HG03097 (cell line): ENCODE data around the gene CIB2.
"Not testable (repeated sequence)": the region's sequence is repeated elsewhere in the genome, so short reads cannot be mapped to it uniquely, and the experiment has no call there.

ENCODE experiments used
- ATAC-seq: cut with Tn5 transposase; IDR thresholded peaks from one replicate; pipeline ENCODE4 v1.9.1; 2021; ENCODE audit not compliant: unreplicated experiment, low FRiP score

The CIB2 gene

DNA sequence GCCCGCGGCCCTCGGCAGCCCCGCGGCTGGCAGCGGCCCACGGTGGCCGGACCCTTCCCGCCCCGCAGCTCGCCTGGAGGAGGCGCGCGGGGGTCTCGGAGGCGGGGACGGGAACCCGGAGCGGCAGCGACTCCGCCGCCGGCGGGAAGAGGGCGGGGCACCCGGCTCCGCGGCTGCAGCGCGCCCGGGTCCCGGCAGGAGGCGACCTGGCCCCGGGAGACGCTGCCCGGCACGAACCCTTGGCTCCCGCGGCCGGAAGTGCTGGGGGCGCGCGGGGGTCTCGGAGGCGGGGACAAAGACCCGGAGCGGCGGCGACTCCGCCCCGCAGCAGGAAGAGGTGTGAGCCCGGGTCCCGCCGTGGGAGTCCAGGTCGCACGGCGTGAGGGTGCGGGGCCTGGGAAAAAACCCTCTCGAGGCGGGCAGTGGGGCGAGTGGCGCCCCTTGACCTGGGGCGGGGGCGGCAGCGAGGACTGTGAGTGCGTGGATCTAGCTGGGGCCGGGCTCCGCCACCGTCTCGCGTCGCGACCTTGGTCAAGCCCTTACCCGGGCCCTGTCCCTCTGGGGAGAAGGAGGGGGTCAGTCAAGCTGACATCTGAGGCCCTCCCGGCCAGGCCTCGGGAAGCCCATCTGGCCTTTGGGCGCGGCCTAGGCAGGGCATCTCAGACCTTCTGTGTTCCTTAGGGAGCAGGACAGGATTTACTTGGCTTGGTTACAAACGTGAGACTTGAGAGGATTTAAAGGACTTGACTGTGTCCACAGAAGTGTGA is at the start of gene CIB2:
Gene CIB2 (minus strand): TSS at position 151 of the 767 bp plus-strand sequence. CDS start 230 bp downstream, outside the sequence.
- peak; percentile 78 for ATAC-seq

DNA sequence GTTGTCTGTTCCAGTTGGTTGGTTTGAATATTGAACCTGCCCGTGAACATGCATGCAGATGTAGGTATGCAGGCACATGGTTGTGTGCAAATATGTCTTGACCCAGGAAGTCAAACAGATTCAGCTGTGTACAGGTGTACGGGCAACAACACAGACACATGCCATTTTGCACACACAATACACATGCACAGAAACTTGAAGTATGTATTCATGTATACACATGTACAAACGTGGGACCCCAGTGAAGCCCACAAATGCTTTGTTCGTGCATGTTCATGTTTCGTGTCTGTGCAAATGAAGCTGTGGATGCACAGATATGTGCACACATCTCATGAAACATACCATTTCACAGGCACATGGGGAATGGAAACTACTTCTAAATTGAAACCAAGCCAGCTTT is 48.7 kb upstream of the CIB2 start:
- ATAC-seq = no peak

DNA sequence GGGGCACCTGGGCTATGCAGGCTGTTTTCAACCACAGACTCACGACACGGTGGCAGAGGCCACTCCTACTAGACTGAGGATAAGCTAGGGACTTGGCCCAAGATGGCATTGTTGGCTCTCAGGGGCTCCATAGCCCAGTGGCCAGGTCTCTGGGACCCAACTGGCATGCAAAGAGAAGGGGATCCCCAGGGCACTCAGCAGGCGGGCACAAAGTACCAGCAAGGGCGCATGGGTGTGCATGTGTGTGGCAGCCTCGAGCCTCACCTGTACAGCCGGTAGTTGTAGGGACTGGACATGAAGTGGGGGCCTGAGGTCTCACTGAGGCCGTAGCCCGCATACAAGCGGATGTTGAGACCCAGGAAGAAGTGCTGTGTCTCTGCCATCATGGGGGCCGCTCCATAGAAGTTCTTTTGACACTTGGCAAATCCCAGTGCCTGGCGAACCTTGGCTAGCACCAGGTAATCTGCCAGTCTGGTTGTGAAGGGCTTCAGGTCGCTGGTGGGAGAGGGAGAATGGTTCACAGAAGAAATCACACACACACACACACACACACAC is 48.1 kb upstream of the CIB2 start:
- no peak for ATAC-seq

DNA sequence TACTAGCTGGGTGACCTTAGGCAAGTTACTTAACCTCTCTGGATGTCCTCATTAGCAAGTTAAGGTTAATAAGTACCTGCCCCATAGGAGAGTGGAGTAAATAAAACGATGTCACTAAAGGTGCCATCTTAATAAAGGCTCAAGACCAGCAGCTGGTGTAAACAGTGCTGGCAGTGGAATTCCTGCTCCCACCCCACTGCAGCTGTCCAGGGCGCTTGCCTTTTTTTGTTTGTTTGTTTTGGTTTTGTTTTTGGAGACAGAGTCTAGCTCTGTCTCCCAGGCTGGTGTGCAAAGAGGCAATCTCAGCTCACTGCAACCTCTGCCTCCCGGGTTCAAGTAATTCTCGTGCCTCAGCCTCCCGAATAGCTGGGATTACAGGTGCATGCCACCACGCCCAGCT is 46.8 kb upstream of the CIB2 start:
- no peak for ATAC-seq

DNA sequence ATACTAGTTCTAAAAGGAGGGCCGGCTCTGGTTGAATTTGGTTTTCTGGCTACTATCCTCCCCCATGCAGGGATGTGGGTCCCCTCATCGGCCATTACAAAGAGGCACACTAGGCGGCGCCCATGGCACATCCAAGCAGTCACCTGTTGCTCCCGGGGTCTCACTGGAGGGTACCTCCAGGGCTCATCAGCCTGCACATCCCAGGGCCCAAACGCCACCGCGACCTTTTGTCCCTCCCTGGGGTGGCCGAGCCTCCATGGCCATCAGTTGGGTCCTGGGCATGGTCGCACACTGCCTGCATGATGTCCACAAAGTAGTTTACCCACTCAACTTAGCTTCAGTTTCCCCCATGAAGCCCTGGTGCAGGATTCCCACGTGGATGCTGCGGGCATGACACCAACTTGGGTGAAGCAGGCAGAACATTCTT is 46.2 kb upstream of the CIB2 start:
- no peak for ATAC-seq

DNA sequence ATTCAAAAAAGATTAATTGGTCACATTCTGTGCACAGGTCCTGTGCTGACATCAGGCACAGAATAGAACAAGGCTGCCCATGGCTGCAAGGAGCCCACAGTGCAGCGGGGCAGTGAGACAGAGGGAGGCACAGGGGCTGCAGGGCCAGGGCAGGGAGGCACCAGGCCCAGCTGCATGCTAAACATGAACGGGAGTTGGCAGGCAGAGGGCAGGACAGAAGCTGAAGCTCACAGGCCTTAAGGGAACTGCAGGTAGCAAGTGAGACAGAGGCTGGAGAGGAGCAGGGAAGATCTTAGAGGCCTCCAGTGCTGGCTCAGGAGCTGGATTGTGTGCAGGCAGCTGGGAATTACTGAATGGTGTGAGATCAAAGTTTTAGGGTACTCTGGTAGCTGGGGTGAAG is 44.1 kb upstream of the CIB2 start:
- ATAC-seq = no peak

DNA sequence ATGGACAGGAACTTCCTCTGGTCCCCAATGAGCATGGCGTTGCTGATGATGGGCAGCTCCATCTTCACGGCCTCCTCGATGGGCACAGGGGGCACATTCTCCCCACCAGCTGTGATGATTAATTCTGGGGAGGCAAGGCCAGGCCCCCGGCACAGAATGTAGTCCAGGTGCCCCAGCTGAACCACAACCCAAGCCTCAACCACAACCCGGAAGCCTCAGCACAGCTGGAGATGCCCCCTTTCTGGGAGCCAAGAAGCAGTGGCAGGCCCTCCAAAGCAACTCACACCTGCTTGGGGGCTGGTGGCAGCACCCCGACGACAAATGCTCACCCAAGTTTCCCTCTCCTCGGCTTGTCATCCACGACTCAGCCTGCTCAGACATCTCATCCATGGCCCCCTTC is 43.2 kb upstream of the CIB2 start:
- ATAC-seq = no peak

DNA sequence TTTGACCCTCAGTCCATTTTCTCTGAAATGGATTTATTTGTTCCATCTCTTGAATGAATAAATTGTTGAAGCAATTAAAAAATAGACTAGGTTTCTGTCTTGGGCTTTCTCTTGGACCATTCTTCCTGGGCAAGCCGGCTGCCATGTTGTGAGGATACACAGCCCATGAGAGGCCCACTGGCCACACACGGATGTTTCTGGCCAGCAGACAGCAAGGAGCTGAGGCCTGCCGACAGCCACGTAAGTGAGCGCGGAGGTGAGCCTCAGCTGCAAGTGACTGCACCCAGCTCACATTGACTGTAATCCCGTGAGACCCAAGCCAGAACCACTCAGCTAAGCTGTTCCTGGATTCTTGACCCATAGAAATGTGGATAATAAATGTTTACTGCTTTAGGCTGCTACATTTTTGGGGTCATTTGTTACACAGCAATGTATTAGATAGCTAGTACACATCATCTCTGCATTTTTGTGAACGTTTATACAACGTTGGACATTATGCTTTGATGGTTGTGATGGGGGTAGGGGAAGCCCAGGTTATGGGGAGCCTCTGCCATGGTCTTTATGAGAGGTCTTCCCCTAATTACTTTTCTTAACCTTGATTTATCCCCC is 40.7 kb upstream of the CIB2 start:
- no peak for ATAC-seq

DNA sequence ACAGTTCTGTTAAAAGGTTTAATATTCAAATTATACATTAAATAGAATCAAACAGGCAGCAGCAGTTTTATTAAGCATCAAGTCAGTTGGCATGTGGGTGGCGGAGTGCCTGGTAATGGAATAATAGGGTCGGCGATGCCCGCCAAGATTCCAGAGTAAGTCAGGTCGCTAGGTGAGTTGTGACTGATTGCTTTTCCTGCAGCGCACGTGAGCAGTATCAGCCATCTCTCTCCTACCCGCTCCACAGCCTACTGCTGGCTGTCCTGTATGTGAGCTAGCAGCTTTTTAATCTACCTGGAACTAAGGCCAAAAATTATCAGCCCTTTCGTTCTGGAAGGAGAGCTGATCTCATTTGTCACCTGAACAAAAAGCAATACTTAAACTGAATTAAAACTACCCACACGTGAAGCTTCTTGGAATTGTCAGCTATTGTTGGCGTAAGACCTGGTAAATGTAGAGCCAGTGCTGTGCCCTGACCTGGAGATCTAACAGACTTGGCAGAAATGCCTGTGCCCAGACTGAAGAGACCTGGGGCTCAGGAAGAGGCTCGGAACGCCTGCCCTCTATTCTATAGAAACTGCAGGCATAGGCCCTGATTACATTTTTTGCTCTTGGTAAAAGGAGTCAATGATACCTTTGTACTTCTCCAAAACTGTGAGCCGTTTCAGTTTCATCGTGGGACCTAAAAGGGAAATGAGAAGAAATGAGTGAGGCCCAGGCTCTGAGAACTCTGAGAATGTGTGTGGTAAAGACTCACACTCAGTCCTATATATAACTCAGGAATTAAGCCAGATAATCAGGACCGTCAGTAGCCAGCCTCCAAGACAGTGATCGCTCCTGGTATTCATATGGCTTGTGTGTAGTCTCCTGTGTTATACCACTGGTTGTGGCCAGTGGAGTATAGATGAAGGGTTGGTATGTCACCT is 39.9 kb upstream of the CIB2 start:
- peak; percentile 48 for ATAC-seq

DNA sequence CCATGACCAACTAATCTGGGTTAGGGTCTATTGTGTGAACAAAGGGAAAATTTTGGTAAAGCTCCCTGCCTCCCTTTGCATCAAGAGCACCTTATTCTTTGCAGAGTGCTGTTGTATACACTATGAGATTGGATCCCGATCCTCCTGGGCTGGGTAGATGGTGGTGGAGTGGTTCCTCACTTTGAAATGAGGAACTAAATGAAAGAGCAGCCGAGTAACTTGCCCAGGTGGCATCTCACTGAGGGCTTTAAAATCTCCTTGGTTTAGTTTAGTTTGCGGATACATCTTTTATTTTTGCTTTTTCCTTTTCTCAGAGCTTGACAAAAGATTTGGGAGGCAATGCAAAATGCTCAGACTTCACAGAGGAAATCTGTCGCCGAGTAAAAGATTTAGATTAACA is 37.4 kb upstream of the CIB2 start:
- ATAC-seq = no peak

DNA sequence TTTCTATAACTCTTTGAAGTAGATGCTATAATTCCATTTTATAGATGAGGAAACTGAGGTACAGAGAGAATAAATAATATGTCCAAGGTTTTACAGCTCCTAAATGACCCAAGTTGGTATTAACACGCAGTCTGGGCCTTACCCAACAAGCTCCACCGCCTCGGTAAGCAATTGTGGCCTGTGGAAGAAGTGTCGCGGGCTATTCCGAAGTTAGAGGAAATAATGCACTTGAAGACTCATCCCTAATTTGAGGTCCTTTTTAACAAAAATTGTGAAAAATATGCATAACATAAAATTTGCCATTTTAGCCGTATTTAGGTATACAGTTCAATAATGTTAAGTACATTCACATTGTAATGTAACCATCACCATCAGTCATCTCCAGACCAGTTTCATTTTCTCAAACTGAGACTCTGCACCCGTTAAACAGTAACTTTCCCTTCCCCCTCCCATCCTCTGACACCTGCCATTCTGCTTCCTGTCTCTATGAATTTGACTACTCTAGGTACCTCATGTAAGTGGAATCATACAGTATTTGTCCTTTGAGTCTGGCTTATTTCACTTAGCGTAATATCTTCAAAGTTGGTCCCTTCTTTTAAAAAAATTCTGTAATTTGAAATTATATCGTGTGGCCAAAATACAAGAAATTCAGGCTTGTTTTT is 36.1 kb upstream of the CIB2 start:
- no peak for ATAC-seq

DNA sequence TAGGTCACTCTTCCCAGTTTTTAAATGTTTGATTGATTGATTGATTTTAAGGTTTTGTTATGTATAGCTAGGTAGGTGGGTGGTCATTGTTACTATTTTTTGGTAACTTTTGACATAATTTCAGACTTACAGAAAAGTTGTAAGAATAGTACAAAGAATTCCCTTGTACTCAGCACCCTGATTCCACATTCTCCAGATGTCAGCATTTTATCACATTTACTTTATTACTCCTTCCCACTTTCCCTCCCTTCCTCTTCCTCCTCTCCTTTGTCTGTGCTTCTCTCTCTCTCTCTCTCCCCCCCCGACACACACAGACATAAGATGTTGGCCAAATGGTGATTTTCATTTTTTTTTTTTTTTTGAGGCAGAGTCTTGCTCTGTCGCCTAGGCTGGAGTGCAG is 32.8 kb upstream of the CIB2 start:
- no peak for ATAC-seq

DNA sequence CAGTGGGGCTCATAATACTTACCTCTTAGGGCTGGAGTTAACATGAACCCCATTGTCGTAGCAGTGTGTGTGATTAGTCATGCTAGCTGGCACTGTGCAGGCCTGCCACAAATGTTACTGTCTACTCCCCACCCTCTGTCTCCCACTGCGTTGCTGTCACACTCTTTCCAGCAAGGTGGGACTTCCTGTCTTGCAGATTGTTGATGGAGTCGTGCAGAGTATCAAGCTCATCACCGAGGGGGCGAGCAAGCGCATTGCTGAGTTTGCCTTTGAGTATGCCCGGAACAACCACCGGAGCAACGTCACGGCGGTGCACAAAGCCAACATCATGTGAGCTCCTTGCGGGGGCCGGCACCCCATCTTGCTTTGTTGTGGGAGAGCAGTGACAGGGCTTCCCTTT is 30.8 kb upstream of the CIB2 start:
- no peak for ATAC-seq

DNA sequence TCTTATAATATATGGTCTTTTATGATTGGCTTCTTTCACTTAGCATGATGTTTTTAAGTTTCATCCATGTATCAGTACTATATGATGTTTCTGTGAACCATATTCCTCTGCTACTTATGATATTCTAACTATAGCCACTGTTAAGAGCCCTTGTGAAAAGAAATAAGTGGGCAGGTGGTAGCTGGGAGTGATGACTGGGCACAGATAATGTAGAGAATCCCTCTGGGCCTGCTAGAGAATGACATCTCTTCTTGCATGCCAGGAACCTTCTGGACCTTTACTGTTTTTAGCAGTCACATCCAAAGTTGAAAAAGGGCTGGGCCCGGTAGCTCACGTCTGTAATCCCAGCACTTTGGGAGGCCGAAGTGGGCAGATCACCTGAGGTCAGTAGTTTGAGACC is 28.1 kb upstream of the CIB2 start:
- no peak for ATAC-seq

DNA sequence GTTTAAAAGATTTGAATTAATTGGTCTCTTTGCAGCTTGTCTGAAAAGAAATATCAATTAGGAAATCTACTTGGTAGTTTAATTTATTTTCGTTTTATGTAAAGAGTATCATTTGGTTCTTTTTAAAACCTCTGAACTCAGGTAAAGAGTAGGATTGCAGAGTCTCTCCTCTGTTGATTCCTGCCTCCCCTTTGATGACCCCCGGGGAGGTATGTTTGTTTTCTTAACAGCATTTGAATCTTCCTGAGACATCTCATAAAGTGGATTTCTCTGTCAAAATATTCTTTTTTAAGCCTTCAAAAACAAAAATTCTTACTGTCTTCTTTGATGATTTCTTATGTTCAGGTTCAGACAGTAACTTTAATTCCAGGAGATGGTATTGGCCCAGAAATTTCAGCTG is 26.0 kb upstream of the CIB2 start:
- ATAC-seq = no peak

DNA sequence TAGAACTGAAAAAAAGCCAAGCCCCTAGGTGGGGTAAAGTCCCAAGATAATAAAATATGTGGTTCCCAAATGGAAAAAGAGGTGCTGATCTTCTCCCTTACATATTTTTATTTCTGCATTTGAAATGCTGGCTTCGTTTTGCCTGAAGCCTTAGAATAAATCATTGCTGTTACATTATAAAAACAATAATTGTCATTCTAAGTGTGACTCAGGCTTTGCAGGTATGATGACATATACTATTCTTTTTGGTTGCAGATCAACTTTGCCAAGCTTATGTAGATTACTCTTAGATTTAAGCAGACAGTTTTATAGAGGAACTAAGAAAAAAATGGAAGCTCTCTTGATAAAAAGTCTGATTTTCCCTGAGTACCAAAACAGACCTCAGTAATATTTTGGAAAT is 25.4 kb upstream of the CIB2 start:
- no peak for ATAC-seq

DNA sequence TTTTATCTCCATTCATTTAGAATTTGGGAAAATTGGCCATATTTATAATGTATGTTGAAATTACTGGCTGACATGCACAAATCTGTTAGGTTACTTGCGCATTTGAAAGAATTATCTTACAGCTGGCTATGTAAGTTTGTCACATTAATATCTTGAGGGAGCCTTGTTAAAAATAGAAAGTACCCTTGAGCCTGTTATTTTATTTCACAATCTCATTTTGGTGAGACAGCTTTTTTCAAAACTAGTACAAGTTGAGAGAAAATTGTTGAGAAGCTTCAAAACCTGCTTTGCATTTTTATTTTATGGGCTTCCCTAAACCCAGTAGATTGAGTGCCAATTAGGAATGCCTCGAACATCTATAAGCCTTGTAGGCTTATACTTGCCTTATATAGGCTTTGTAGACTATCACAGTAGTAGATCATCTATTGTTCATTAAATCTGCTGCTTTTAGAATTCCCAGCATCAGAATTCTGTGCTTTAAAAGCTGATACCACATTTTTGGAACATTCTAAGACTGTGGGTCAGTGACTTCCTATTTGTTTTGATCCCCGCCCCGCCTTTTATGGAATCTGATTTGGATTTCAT is 24.2 kb upstream of the CIB2 start:
- ATAC-seq = no peak

DNA sequence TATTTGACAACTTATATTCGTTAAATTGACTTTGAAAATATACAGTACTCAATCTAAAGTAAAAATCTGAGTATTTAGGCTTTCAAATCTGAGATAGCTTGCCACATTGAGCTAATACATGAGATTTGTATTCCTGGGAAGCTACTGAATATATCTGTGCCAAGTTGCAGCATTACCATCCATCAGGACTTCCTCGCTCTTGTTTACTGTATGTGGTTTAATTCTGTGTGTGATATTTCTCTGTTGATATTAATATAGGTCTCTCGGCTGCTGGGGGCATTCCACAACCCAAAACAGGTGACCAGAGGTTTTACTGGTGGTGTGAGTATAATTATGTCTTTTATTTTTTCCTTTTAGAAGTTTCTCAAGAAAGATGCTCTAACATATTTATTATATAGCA is 23.7 kb upstream of the CIB2 start:
- ATAC-seq = no peak

DNA sequence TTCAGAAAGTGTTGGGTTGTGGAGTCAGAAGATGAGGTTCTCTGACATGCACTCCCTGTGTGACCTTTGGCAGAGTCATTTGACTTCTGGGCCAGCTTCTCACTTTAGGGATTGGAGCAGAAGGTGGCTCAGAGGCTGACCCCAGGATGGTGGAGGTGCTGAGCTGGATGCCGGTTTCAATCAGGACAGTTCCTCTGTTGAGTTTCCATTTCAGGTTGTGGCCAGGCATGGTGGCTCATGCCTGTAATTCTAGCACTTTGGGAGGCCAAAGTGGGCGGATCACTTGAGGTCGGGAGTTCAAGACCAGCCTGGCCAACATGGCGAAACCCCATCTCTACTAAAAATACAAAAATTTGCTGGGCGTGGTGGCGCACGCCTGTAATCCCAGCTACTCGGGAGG is 19.8 kb upstream of the CIB2 start:
- ATAC-seq = not testable (repeated sequence)
